GM21825 (cell line): ENCODE data around the gene PTGS2.
A peak's percentile ranks its signal among the peaks of the same experiment; 100 is the strongest.

ENCODE experiments used
- ATAC-seq: cut with Tn5 transposase; IDR thresholded peaks from one replicate; pipeline ENCODE4 v1.9.1; 2021; ENCODE audit warnings: mild to moderate bottlenecking, moderate library complexity; ENCODE audit not compliant: unreplicated experiment

The PTGS2 gene

DNA sequence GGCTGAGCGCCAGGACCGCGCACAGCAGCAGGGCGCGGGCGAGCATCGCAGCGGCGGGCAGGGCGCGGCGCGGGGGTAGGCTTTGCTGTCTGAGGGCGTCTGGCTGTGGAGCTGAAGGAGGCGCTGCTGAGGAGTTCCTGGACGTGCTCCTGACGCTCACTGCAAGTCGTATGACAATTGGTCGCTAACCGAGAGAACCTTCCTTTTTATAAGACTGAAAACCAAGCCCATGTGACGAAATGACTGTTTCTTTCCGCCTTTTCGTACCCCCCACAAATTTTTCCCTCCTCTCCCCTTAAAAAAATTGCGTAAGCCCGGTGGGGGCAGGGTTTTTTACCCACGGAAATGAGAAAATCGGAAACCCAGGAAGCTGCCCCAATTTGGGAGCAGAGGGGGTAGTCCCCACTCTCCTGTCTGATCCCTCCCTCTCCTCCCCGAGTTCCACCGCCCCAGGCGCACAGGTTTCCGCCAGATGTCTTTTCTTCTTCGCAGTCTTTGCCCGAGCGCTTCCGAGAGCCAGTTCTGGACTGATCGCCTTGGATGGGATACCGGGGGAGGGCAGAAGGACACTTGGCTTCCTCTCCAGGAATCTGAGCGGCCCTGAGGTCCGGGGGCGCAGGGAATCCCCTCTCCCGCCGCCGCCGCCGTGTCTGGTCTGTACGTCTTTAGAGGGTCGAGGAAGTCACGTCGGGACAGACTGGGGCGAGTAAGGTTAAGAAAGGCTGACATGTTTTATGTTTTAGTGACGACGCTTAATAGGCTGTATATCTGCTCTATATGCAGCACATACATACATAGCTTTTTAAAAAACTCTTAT lies at the start of gene PTGS2:
PTGS2 (minus strand) TSS at position 179 of the 817 bp plus-strand sequence; CDS start at position 46, 133 bp downstream.
- ATAC-seq = peak; percentile 88

DNA sequence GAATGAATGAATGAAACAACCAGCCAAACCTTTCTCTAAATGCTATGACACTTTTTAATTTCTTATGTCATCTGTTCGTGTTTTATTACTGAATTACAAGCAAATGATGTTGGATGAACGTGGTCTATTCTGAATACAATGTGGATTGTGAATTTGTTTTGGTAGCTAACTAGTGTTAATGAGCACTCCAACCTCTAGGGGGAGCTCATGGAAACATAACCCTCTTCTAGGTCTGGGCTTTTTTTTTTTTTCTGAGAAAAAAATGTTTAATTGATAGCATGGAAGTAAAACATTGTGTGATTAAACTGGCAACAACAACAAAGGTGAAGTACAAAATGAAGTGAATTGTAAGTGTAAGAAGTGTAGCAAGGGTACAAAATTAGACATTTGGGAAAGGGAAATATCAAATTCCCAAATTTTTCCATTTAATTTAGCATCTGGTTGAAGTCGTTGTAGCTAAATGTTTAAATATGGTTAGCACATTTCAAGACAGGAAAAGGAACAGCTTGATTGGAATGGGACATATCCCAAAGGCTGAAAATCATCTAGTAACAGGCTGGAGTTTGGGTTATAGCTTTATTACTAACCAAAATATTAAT lies 42.6 kb upstream of the PTGS2 start:
- peak; percentile 68 for ATAC-seq

DNA sequence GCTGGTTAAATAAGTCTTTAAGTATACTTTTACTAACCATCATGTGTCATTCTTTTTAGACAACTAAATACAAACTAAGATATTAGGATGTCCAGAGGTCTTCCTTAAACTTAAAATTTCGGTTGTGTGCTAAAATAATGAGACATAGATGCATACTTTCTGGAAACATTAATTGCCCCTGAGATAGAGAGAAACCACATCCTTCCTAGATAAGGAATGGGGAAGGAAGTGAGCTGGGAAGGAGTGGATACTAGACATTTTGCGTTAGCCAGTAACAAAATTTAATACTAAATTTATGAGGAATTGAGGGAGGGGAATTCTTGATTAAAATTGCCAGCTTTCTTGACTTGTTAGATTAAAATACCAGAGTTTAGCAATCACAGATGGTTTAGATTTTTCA lies 37.1 kb upstream of the PTGS2 start:
- no peak for ATAC-seq

DNA sequence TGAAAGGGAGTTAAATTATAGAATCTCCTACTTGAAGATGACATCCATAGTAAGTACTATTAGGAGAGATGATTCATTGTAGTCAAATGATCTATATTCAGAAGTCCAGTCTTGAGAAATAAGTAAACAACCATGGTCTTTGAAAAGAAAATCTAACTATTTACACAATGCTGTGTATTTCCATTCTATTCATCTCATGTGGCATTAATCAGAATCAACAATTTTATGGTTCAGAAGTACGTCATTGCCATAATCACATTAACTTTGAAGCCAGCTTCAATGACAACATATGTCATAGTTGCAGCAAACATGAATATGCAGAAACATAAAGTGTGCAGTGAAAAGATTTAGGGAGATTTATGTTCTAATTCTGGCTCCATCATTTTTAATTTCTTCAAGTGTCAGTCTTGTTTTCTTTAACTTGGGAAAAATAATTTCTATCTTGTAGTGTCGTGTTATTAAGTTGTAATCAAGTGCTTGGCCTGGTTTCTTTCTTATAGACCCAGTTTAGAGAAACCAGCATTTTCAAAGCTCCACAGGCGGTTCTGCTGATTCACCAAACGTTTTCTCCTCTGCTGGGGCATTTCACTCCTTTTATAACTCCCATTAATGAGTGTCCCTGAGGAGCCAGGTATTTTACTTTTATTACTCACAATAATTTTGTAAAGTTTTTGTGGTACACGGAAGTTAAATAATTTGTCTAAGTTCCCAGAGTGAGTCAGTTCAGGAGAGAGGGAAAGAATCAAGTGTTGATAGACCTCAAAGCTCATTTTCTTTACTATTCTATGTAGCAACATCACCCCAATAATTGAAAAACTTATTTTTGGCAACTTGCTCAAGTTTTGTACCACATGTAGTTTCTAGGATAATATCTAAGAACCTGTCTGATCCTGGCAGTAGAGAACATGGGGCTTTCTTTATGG lies 35.9 kb upstream of the PTGS2 start:
- no peak for ATAC-seq

DNA sequence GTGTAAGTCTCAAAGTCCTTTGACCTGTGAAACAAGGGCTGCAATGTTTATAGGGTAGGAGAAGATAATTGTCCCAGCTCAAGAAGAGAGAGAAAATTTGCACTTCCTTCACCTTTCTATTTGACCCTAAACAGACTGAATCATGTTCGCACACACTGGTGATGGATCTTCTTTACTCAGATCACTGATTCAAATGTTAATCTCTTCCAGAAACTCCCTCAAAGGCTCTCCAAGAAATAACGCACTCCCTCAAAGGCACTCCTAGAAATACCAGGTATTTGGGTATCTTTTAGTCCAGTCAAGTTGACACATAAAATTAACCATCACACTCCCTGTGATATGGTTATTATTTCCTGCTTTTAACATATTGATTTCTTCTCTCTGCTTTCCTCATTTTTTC lies 30.5 kb upstream of the PTGS2 start:
- ATAC-seq = no peak

DNA sequence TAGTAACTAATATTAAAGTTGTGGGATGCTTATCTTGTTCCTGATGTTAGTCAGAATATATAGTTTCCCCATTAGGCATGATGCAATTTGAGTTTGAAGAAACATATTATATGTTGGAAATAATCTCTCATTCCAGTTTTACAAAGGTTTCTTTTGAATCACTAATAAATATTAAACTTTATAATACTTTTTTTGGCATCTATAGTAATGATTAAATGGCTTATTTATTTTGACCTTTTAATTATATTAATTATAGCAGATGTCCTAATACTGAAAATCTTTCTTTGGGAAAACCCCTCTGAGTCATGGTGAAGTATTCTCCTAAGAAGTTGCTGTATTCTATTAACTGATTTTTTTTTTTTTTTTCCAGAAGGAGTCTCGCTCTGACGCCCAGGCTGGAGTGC lies 28.5 kb upstream of the PTGS2 start:
- no peak for ATAC-seq

DNA sequence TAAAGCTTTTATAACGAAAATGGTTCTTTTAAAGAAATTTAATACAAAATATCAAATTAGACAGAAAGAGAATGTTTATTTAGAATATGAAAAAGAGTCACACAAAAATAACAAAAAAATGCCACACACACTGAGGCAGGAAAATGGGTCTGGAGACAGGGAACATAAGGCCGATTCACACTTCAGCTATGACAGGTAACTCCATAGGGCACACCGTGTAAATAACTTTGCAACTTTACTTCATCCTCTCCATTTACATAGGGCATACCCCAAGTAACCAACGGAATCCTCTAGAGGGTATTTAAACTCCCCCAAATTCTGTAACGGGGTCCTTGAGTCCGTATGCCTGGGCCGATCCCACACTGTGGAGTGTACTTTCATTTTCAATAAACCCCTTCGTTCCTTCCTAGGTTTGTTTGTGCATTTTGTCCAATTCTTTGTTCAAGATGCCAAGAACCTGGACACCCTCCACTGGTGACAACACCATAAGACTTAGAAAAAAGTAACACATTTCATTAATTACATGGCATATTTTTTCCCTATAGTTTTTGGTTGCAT lies 23.1 kb upstream of the PTGS2 start:
- ATAC-seq = no peak

DNA sequence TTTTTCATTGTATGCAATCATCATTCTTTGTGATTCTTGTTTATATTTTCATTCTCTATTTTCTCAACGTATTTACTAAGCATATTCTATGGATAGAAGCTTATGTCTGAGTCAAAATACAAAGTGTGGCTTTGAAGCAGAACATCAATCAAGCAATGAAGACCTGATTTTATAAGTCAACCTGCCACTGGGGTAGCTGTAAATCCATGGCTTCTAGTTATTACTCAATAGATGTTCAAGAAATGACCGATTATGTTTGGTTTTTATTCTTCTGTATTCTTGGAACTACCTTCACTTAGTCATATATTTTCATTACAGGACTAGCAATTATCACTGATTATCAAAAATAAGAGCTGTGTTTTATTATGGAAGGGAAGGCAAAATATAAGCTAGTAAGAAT lies 20.5 kb upstream of the PTGS2 start:
- ATAC-seq = no peak

DNA sequence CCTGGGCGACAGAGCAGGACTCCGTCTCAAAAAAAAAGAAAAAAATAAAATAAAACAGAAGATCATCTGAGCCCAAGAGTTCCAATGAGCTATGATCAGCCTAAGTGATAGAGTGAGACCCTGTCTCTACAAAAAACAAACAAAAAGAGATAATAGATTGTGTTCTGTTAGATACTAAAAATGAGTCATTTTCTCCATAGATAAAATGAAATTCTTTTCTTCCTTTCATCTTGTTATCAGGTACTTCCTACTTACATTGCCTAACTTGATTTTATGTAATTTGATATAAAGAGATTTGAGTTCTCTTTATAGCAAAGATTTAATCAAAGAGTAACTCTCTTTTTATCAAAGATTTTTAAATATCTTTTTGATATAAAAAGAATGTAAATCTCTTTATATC lies 19.3 kb upstream of the PTGS2 start:
- no peak for ATAC-seq

DNA sequence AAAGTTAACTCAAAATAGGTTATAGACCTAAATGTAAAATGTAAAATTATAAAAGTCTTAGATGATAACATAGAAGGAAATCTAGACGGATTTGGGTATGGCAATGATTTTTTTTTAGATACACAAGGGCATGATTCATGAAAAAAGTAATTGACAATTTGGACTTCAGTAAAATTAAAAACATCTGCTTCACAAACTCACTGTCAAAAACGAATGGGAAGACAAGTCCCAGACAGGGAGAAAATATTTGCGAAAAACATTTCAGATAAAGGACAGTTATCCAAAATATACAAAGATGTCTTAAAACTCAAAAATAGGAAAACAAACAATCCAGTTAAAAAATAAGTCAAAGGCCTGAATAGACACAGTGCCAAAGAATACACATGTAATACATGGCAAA lies 9.7 kb upstream of the PTGS2 start:
- ATAC-seq = no peak

DNA sequence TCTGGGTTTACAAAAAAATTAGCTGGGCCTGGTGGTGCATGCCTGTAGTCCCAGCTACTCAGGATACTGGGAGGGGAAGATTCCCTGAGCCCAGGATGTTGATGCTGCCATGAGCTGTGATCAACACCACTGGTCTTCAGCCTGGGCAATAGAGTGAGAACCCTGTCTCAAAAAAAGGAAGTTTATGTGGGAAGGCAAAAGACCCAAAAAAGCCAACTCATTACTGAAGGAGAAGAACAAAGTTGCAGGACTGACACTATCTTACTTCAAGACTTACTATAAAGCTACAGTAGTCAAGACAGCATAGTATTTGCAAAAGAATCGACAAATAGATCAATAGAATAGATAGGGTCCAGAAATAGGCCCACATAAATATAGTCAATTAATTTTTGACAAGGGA lies 9.2 kb upstream of the PTGS2 start:
- ATAC-seq = no peak

DNA sequence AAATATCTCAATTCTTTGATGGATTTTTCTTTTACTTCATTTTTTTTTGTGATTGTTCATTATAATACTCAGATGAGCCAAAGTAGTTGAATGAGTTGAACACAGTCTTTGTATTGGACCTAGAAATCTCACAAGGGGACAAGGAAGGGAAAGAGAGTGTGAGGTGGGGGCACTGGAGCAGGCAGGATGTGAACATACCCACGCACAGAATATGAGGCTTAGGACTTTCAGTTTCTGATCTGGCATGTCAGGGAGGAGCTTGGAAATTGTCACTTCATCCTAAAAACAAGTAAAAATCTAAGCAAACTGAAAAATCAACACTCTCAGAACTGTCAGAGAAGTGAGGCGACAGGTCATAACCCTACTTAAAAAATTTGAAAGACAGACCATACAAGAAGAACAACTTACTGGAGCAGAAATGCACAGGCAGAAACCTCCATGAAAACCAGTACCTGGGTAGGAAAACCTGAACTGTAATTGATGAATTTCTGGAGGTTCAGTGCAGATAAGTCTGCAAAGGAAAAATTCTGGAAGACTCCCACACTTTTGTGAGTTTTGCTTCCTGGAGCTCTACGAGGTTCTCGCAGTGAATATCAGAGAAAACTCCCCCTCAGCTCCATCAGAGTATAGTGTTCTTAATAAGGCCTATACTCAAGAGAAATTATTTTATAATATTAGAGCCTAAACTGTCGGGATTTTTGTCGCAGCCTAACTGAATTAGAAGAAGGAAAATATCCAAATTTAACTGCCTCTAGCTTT lies 3.6 kb upstream of the PTGS2 start:
- no peak for ATAC-seq

DNA sequence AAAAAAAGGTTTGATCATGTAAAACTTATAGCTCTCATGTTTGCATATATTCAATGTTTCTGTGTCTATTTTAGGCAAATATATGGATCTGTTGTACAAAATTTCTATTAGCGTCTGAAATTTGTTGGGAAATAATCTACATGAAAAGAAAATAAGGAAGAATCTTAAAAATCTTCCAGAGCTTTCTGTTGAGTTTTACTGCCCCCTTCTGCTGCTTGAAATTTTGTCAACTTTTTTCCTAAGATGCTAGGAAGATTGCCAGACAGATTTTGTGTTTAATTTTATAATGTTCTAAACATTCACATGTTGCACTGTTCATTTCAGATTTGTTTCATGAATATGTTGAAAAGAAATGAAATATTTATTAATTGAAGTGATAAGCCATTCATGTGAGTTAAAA lies 2.5 kb upstream of the PTGS2 start:
- no peak for ATAC-seq

DNA sequence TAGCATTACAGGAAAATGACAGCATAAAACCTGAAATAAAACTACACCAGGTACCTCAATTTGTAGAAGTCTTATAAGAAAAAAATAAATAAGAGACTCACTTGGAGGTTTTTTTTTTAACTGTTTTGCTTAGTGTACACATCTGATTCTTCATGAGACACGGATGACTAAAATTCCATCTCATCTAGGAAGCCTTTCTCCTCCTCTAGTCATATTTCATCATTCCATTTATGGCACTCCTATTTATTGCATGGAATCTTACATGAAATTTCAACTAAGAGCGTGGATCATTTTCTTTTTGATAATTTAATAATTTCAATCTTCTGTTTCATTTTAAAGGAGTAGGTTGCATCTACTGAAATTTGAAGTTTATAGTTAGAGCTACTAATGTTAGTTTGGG lies 1.6 kb upstream of the PTGS2 start:
- no peak for ATAC-seq

DNA sequence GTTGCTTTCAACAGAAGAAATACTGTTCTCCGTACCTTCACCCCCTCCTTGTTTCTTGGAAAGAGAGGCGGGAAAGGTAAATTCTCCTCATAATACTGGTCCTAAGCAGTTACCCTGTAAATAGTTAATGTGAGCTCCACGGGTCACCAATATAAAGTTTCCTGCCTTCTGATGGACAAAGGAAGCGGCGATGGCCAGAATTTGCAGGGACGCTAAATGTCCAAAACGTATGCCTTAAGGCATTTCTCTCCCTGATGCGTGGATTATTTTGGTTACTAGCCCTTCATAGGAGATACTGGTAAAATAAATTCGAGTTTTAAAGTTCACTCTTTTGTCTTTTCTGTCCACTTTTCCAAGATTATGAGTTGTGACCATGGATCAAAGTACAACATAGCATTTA lies 898 bp upstream of the PTGS2 start:
- no peak for ATAC-seq

DNA sequence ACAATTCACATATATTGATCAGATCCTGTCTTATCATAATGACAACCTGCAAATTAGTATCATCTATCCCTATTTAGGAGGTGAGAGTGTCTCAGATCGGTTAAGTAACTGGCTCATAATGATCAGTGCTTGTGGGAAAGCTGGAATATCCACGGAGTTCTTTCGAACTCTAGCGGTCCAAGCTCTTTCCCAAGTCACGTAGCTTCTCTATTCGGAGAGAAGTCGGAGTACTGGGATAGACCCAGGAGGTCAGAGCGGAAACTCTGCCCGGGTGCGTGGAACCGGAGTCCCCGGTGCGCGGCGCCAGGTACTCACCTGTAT lies 339 bp downstream of the PTGS2 start:
- ATAC-seq = no peak

DNA sequence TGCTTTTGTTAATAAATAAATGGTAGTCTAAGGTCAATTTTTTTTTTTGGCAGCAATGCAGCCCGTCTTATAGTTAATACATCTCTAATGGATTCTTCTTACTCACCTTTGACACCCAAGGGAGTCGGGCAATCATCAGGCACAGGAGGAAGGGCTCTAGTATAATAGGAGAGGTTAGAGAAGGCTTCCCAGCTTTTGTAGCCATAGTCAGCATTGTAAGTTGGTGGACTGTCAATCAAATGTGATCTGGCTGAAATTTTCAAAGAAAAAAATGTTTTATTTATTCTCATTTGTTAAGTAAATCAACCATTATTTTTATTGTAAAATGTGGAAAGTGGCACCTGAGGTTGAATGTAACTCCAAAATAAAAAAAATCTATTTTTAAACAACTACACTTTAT lies 2.1 kb downstream of the PTGS2 start:
- ATAC-seq = no peak

DNA sequence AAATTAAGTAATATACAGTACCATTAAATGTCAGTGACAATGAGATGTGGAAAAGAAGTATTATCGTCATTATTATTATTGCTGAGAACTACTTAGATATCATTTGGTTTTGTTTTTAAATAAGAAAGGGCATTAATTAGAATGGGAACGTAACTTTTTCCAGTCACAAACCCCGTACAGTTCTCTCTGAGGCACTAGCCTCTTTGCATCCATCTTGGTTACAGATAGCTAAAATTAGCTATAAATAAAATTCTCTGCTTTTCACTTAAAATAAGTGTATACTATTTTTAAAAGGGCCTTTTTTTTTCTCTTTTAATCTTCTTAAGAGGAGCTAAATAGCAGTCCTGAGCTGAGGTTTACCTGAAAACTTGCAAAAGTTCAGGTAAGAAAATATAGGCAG lies 7.6 kb downstream of the PTGS2 start:
- no peak for ATAC-seq

DNA sequence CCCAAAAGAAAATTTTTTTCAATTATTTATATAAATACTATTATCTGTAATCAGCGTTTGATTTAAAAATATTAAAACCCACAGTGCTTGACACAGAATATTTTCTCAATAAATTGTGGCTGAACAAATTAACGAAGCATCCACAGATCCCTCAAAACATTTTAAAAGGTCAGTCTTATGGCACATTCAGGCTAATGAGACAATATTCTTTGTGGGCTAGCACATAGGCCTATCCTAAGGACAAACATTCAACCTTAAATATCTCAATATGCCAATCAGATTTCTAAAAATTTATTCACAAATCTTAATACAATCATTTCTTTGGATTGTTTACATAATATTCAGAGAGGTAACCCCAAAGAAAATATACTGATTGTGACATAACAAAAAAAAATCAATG lies 8.1 kb downstream of the PTGS2 start:
- no peak for ATAC-seq

DNA sequence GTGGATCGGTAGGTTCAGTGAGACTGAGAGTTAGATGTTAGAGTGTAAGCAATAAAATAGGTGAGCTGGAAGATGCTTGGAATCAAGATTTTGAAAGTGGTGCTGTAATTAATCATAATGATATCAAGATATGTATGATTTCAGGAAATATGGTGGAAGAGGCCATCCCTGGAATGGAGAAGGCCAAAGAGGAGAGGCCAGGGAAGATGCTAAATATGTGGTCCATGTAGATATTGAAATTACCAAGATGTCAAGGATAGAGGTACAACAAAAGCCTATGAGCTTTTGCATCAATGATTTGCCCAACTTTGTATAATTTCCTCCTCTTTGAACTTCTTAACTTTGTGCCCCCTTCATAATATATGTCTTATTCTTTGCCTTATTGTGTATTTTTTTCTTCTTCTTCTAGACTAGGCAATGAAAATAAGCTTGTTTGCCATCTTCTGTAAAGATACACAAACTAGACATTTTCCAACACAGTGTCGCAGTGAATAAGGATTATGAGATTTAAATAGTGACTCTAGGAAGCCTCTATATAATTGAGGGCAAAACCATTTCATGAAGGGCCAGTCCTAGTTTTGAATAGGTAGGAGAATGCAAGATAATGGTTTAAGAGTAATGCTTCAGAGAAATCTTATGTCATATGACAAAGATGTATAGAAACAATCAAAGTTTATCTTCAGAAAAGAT lies 8.9 kb downstream of the PTGS2 start:
- ATAC-seq = no peak
